Parathyroid adenoma (tissue), 2 donors: ENCODE results near the gene DMD.

ENCODE experiments used
- H2AFZ ChIP-seq: fragments of 300-600 bp; sonication (generic); one replicate; pipeline ENCODE4 v1.7.0; 2017; ENCODE audit warnings: antibody characterized with exemption, mild to moderate bottlenecking
- H3K27ac ChIP-seq: fragments of 300-600 bp; sonication (generic); one replicate; pipeline ENCODE4 v1.7.0; 2017
- H3K27me3 ChIP-seq: fragments of 300-600 bp; sonication (generic); one replicate; pipeline ENCODE4 v1.7.0; 2017; ENCODE audit warnings: low read length; ENCODE audit not compliant: control insufficient read depth, insufficient read depth
- H3K36me3 ChIP-seq: fragments of 300-600 bp; sonication (generic); one replicate; pipeline ENCODE4 v1.7.0; 2017; ENCODE audit warnings: low read length; ENCODE audit not compliant: control insufficient read depth, insufficient read depth
- H3K4me1 ChIP-seq: fragments of 300-600 bp; sonication (generic); one replicate; pipeline ENCODE4 v1.7.0; 2017; ENCODE audit warnings: control low read depth
- H3K4me2 ChIP-seq: fragments of 300-600 bp; sonication (generic); one replicate; pipeline ENCODE4 v1.7.0; 2017; ENCODE audit warnings: low read length
- H3K4me3 ChIP-seq: fragments of 300-600 bp; sonication (generic); one replicate; pipeline ENCODE4 v1.7.0; 2017; ENCODE audit warnings: low read depth, low read length
- H3K79me2 ChIP-seq: fragments of 300-600 bp; sonication (generic); one replicate; pipeline ENCODE4 v1.7.0; 2017; ENCODE audit warnings: control low read depth
- H3K9ac ChIP-seq: fragments of 300-600 bp; sonication (generic); one replicate; pipeline ENCODE4 v1.7.0; 2017; ENCODE audit warnings: mild to moderate bottlenecking
- H3K9me3 ChIP-seq: fragments of 300-600 bp; sonication (generic); one replicate; pipeline ENCODE4 v1.7.0; 2017; ENCODE audit warnings: low read length; ENCODE audit not compliant: control insufficient read depth
- TF ChIP-seq, protein P1 (sequence below): fragments of 300-600 bp; sonication (generic); IDR thresholded peaks from one replicate; pipeline ENCODE4 v1.7.0; 2017; ENCODE audit warnings: antibody characterized with exemption, mild to moderate bottlenecking
- donor health status: primary hyperparathyroidism.

The DMD gene

DNA sequence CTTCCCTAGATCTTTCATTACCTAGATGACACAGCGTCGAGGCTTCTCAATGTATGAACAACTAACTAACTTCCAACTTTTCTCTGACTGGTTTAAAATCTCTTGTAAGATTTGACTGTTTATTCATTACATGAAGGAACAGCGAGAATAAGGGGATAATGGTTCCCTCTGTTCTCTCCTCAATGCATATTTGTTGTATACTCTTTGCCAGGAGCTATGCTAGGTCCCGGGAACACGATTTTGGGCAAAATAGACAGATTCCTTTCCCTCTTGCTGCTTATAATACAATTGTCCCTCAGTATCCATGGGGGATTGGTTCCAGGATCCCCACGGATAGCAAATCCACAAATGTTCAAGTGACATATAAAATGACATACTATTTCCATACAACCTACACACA, 1020.0 kb downstream of the DMD start:
- TF ChIP-seq, protein P1, sequence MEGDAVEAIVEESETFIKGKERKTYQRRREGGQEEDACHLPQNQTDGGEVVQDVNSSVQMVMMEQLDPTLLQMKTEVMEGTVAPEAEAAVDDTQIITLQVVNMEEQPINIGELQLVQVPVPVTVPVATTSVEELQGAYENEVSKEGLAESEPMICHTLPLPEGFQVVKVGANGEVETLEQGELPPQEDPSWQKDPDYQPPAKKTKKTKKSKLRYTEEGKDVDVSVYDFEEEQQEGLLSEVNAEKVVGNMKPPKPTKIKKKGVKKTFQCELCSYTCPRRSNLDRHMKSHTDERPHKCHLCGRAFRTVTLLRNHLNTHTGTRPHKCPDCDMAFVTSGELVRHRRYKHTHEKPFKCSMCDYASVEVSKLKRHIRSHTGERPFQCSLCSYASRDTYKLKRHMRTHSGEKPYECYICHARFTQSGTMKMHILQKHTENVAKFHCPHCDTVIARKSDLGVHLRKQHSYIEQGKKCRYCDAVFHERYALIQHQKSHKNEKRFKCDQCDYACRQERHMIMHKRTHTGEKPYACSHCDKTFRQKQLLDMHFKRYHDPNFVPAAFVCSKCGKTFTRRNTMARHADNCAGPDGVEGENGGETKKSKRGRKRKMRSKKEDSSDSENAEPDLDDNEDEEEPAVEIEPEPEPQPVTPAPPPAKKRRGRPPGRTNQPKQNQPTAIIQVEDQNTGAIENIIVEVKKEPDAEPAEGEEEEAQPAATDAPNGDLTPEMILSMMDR: no peak
- H3K27me3 ChIP-seq: no peaks in the 10 kb centered on the region

DNA sequence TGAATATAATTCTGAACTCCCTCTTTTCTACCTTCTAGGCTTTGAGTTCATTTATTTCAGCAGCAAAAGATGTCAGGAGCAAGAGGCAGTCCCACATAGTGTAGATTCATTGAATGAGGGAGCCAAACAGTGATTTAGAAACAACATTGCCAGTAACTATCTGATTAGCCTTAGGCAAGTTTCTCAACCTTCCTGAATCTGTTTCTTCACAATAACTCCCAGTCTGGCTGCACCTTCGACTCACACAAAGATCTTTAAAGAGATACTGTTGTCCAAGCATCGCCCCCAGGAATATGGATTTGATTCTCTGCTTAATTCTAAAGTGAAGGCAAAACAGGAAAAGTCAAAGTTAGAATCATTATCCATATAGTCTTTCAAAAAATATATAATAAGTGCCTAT, 1026.2 kb downstream of the DMD start:
- TF ChIP-seq, protein P1: no peak
- H3K4me3 ChIP-seq: no peak overlapping the region

More for the DNA sequence above, 1020.0 kb downstream of the DMD start:
- Histone ChIP-seq H3K4me2 (no peak overlapping the region), H3K79me2 (no peaks in the 10 kb centered on the region), H3K36me3 (no peaks in the 10 kb centered on the region), H3K27ac (no peak overlapping the region), H3K9me3 (no peaks in the 10 kb centered on the region), H3K9ac (no peak overlapping the region), H3K4me1 (no peaks in the 10 kb centered on the region), H2AFZ (no peak overlapping the region), H3K4me3 (no peak overlapping the region)

DNA sequence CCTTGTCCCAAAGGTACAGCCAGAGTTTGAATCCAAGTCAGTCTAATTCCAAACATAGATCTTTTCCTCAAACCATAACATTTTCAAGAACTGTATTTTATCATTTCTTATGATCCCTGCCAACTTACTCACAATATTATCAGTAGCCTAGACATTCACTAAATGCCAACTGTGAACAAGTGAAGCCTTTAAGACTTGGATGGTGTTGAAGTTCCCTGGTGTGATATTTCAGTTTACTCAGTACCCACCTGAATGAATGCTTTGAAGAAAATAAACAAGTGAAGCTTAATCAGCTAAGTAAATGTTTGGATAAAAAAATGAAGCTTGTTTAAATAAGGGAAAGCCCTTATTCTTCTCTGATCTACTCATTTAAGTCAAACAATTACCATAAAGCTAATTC, 1028.3 kb downstream of the DMD start:
- no peak overlapping the region for H3K4me3 ChIP-seq
- no peak overlapping the region for H2AFZ ChIP-seq
- no peak overlapping the region for H3K9ac ChIP-seq
- no peaks in the 10 kb centered on the region for H3K27me3 ChIP-seq
- TF ChIP-seq, protein P1: no peak
- H3K27ac ChIP-seq: no peak overlapping the region
- no peaks in the 10 kb centered on the region for H3K36me3 ChIP-seq
- H3K9me3 ChIP-seq: no peaks in the 10 kb centered on the region
- H3K79me2 ChIP-seq: no peaks in the 10 kb centered on the region
- H3K4me2 ChIP-seq: no peak overlapping the region
- H3K4me1 ChIP-seq: no peaks in the 10 kb centered on the region

More for the DNA sequence above, 1026.2 kb downstream of the DMD start:
- Histone ChIP-seq H3K27ac (no peak overlapping the region), H3K27me3 (no peaks in the 10 kb centered on the region), H3K4me1 (no peaks in the 10 kb centered on the region), H3K9ac (no peak overlapping the region), H3K79me2 (no peaks in the 10 kb centered on the region), H3K36me3 (no peaks in the 10 kb centered on the region), H2AFZ (no peak overlapping the region), H3K4me2 (no peak overlapping the region), H3K9me3 (no peaks in the 10 kb centered on the region)

DNA sequence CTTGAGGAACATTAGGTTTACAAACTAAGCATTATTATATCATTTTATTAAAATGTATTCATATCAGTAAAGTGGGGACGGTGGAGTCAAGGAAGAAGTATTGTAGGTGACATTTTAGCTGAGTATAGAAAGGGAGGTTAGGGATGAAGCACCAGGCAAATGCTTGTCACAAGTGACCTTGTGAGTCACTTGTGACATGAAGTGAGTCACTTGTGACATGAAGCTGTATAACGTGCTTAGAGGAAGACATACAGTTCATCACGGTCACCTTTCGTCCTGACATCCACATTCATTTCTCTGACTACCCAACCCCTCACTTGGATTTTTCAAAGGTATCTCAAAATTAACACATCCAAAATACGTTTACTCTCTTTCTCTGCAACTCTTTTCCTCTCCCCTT, 1034.8 kb downstream of the DMD start:
- Histone ChIP-seq H3K9me3 (no peaks in the 10 kb centered on the region), H3K9ac (no peak overlapping the region), H3K36me3 (no peaks in the 10 kb centered on the region), H3K27ac (no peak overlapping the region), H3K4me3 (no peak overlapping the region), H3K79me2 (no peaks in the 10 kb centered on the region), H2AFZ (no peak overlapping the region), H3K27me3 (no peaks in the 10 kb centered on the region), H3K4me1 (no peaks in the 10 kb centered on the region), H3K4me2 (no peak overlapping the region)
- TF ChIP-seq, protein P1: no peak

DNA sequence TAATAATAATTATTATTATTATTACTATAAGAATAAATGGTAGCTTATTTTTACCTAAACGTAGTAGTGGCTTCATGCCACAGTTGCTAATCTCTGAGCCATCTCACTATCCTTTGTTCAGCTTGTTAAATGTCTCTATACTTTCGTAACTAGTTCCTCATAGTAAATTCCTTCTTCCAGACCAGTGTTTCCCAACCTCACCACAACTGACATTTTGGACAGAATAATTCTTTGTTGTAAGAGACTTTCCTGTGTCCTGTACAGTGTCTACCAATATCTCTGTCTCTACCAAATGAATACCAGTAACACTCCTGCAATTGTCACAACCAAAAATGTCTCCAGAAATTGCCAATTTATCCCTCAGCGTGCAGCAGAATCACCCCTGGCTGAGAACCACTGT, 1040.9 kb downstream of the DMD start:
- no peaks in the 10 kb centered on the region for H3K79me2 ChIP-seq
- H3K9ac ChIP-seq: no peak overlapping the region
- no peak overlapping the region for H3K4me3 ChIP-seq
- no peaks in the 10 kb centered on the region for H3K27me3 ChIP-seq
- H3K27ac ChIP-seq: no peak overlapping the region
- no peak overlapping the region for H3K4me2 ChIP-seq
- no peaks in the 10 kb centered on the region for H3K4me1 ChIP-seq
- no peaks in the 10 kb centered on the region for H3K36me3 ChIP-seq
- TF ChIP-seq, protein P1: no peak
- no peaks in the 10 kb centered on the region for H3K9me3 ChIP-seq
- no peak overlapping the region for H2AFZ ChIP-seq
